Raji (cell line): ENCODE data around the gene KRT84.

Experiments
- POLR2A ChIP-seq: IDR thresholded peaks from 2 replicates; pipeline ENCODE4 v1.6.1; 2011; ENCODE audit warnings: low read depth, low read length, control low read depth; ENCODE audit not compliant: insufficient read depth

The KRT84 gene

DNA sequence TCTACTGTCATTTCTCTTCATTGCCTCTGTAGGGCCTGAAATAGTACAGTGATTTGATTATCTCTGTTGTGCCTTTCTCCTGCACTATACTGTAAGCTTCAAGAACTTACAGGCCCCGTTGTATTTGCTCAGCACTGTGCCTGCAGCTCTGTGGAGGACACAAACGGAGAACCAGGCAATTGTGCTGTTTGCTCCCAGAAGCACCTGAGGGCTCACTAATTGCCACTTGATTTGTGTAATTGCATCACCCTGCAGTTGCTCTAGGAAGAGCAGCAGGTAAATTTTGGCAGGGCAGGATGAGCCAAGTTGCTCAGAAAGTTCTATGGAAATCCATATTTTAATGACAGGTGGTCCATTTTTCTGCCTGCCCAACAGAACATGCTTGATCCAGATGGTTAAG lies 32.3 kb upstream of the KRT84 start:
- TF ChIP-seq POLR2A, result no peak

DNA sequence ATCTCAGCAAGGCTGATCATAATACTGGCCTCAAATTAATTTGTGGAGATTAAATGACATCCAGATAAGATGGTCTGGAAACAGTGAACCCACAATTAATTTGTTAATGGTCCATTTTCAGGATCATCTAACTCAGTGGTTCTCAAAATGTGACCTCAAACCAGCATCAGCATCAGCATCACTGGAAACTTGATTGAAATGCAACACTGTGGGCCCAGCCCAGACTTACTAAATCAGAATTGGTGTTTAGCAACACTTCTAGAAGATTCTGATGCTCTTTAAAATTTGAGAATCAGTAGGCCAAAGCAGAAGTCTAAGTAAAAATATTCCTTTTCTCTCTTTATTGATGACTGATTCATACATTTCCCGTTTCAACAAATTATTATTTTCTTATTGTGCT lies 31.3 kb upstream of the KRT84 start:
- no peak for TF ChIP-seq POLR2A

DNA sequence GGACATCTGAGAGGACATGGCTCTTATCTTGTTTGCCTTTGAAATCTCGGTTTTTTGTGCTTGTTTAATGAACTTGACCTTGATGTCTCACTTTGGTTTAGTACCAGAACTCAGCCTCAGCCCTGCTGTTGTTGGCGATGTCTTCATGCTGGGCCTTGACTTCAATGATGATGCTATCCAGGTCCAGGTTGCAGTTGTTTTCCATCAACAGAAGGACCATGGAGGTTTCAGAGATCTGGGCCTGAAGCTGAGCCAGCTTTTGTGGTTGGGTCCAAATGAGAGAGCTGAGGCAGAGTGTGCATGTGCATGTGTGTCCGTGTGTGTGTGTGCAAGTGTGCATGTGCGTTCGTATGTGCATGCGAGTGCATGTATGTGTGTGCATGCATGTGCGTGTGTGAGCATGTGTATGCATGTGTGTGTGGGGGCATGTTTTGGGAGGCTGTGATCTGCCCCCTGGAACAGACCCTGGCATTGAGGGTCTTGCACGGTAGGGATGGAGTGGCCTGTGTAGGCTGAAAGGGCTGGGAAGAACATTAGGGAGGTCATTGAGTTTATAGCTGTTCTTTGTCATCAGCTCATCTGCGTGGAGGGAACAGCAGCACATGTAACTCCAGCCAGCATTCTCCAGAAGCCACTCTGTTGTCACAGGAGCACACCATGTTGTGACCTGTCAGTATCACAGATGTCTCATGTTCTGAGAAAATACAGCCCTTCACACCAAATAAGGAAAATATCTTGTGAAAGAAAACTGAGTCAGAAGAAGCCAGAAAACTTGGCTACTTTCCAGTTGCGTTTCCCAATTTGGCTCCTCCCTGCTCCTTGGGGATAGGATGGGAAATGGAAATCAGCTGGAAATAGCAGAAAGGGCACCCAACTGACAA lies 30.7 kb upstream of the KRT84 start:
- no peak for TF ChIP-seq POLR2A

DNA sequence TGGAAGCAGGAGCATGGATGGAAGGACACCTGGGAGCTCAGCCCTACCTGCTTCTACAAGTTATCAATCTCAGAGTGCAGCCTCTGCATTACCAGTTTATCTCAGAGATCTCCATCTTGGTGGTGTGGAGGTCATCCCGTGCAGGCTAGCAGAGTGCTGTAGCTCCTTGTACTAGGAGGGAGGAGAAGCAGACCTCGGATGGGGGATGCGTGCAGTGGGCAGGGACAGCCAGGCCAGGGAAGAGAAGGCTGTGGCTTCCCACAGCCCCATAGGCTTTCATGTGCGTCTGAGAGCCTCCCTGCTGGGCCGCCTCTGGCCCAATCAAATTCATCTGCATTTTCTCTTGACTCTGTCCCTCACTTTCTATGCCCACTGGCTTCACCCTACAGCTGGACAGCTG lies 29.5 kb upstream of the KRT84 start:
- no peak for TF ChIP-seq POLR2A

DNA sequence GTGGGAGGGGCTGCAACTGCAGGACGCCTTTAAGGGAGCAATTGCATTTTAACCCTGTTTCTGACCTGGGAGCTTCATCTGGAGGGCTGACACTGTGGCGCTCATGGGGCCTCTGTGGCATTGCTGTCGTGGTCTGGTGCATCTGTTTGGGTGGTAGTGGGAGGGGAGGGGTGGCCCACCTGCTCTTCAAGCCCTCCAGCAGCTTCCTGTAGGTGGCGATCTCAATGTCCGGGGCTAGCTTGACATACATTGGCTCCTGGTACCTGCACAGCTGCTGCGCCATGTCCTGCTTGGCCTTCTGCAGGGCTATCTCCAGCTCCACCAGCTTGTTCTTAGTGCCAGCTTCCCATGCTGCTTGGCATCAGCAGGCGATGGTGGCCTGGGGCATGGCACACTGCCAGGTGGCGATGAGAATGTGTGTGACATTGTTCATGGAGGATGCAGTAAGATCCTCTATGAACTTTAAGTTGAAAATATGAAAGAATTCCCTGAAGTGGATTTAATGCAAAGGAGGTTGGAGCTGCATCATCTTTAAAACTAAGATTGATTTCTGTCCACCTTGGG lies 28.4 kb upstream of the KRT84 start:
- no peak for TF ChIP-seq POLR2A

DNA sequence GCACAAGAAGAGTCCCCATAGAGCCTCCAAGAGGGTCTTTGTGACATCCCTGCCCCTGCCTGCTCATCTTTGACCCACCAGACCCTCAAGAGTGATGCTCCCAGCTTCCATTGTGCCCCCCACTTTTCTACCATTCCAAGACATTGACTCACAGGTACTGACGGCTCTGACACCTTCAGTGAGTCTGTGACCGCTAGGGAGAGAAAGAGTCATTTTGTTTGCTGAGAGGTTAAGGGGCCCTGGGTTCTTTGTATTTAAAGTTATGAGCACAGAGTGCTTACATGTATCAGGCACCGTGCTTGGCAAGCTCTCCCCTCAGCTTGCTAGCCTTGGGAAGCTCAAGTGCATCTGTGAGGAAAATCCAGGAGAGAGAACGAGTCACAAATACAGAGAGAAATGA lies 27.8 kb upstream of the KRT84 start:
- TF ChIP-seq POLR2A, result no peak

DNA sequence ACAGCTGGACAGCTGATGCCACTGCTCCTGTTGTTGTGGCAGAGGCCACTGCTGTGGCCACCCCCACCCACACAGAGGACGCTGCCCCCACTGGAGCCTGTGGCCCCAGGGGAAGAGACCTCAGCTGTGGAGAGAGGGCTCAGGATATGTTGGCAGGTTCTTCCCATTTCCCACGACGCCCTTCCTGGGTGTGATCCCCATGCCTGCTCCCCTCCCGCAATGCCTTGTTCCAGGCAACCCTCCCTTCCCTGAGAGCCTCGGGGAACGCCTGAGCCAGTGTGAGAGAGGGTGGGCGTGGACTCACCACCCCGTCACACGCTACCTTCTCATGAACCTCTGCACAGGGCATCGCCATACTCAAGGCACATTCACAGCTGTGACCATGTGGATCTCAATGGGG lies 26.4 kb upstream of the KRT84 start:
- TF ChIP-seq POLR2A, result no peak

DNA sequence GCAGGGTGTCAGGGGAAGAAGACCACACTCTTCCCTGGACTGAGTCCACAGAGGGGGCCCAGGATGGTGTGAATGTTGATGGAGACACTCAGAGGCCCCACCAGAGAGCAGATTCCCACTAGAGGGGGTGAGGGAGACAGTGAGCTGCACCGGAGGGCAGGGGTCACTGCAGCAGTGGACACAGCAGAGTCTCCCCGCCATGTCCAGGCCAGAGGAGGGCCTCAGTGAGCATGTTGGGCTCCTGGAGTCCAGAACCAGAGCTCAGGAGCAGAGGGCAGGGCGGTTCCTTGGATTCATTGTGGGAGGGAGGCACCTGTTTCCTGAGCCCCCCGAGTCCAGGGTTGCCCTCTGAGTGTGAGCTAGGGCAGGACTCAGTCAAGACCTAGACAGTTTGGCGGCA lies 22.5 kb upstream of the KRT84 start:
- TF ChIP-seq POLR2A, result no peak

DNA sequence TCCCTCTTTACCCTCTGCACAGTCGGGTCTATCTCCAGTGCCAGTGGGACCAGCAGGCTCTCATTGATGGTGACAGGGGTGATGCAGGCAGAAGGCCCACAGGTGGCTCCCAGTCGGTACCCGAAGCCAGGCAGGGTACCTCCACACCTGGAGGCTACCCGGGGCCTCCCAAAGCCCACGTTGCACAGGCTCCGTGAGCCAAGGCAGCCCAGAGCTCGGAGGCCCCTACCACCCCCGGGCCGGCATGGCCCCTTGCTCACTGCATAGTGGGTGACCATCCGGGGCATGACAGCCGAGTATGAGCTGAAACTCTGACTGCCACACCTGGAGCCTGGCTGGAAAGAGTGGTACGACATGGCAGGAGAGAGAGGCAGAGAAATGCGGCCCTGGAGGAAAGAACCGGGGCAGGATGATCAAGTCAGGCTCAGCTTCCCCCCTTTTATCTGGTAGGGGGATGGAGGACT lies 20.5 kb upstream of the KRT84 start, which contains the start of gene KRT82:
KRT82 (minus strand) TSS at position 414 of the 464 bp plus-strand sequence; CDS start at position 356, 58 bp downstream.
- no peak for TF ChIP-seq POLR2A

DNA sequence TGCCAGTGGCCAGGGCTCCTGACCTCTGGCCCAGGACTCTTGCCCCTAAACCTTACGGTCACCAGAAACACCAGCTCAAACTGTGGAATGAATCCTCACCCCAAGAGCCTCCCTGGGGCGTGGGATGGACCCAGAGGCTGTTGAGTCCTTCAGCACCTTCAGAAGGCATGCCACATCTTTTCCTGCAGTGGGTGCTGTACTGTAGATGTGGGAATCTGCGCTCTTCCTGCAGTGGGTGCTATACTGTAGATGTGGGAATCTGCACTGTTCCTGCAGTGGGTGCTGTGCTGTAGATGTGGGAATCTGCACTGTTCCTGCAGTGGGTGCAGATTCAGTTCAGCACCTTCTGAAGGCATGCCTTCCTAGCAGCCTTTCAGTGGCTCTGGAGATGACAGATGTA lies 19.5 kb upstream of the KRT84 start:
- TF ChIP-seq POLR2A, result no peak

DNA sequence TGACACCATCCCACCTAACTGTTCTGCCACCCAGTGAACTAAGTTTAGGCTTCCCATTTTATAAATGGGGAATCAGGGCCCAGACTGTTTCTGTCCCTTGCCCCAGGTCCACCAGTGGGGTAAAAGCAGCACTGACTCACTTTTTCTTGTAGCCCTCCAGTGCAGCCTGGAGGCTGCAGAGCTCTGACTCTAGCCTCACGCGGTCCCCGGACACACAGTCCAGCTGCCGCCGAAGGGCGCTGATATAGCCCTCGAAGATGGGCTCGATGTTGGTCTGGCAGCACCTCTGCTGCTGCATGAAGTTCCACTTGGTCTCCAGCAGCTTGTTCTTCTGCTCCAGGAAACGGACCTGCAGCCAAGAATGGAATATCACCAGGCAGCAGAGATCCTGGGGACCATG lies 18.1 kb upstream of the KRT84 start:
- TF ChIP-seq POLR2A, result no peak

DNA sequence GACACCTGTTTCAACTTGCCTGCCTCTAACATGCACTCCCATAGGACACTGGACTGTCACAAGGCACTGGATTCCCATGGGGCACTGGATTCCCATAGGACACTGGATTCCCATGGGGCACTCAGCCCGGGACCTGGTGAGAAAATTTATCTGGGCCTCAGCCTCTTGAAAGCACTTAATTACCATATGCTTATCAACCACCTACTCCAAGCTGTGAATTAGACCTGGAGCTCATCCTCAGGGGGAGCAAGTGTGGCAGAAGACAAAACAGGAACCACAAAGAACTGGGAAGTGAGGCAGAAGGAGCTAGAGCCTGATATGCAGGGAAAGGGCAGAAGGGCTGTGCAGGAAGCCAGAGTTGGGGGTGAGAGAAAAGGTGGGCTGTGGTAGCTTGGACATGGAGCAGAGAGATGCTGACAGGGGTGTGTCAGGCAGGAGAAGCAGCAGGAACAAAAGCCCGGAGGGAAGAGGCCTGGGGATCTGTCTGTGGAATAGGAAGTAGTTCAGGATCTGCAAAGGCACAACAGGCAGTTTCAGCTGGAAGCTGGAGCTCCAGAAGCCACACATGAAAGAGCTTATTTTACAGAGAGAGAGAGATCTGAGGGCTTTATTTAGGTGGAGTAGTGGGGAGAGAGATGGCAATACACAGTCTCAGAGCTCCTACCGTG lies 17.6 kb upstream of the KRT84 start:
- no peak for TF ChIP-seq POLR2A

DNA sequence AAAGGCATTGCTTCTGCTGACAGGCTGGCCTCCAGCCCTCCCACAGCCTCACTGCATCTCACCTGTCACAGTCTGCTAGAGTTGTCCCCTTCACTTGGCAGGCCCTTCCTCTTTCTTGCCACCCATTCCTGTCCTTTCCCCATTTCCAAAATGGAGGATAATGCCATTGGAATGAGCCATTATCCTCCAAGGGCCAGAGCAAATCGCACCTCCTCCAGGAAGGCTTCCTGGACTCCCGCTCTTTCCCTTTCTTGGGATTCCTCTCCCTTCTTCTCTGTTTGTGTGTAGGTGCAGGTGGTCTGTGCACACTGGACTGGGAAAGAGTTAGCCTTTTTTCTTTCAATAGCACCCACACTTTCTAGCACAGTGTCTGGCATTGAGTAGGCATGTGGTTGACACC lies 16.9 kb upstream of the KRT84 start:
- TF ChIP-seq POLR2A, result no peak

DNA sequence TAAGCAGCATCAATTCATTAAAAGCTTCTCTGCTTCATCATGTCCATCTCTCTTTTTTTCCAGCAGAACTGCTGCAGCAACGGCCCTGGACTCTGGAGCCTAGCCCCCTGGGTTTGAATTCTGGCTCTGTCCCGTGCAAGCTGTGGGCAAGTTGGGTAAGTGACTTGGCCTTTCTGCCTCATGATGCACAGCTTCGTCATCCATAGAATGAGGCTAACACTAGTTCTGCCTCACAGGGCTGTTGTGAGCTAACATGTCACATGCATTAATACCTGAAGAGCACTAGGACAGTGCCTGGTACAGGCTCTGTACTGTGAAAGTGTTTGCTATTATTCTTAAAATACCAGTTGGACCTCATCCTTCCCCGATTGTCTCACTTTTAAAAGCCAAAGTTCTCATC lies 16.5 kb upstream of the KRT84 start:
- TF ChIP-seq POLR2A, result no peak

DNA sequence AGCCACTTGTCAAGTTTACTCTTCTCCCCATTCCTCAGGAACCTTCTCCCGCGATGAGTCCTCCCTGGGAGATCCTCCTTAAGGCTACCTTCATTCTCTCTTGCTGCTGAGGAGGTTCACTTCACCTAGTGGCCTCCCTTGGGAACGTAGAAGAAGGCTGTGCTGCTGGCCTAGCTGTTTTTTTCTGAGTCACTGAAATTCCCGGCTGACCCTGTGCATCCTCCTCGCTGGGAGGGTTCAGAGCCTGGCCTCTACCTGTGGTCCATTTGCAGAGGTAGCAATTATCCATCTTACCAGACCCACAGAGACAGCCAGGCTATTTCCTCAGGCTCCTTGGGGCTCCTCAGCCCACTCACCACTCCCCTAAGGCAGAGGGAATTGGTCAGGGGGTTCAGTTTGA lies 16.1 kb upstream of the KRT84 start:
- no peak for TF ChIP-seq POLR2A

DNA sequence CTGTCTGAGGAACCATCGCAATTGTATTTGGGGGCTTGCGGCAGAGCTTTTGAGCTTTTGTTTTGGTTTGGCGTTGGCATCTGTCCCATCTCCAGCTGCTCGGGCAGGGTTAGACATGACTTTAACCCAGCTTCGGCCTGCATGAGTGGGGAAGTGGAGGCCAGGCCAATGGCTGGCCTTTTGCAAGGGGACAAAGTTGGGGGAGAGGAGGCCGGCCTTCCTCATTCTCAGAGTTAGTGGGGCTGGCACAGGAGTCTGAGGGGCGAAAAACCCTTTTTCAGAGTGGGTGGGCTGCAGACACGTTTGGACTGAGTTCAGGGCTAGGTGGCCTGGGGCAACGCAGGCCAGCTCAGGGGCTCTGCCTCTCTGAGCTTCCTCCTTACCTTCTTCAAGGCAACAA lies 15.5 kb upstream of the KRT84 start:
- TF ChIP-seq POLR2A, result no peak

DNA sequence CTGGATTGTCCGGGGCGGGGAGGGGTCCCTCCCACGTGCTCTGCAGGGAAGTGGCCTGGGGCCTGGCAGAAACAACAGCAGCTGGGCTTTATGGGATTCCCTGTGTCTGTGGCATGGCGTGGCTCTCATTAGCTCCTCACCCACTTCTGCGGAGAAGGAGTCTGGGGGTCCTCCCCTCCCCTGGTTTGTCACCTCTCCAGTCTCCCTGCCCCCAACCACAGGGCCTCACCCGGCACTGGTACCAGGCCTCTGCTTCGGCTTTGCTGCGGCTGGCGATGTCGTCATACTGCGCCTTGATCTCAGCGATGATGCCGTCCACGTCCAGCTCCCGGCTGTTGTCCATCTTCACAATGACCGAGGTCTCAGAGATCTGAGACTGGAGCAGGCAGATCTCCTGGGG lies 14.3 kb upstream of the KRT84 start:
- TF ChIP-seq POLR2A, result no peak

DNA sequence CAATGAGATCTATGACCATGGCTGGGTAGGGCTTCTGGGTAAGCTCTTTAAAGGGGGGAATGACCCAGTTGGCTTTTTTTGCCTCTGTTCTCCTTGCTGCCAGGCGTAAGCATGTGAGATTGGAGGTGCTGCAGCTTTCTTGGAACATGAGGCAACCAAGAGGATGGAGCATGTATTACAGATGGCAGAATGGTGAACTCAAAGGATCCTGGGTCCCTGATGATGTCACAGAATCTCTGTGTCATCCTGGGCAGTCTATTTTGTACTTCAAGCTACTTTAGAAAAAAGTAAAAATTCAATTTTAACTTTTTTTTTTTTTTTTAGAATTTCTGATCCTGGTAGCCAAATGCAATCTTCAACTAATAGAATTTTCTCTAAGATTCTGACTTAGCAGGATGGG lies 12.7 kb upstream of the KRT84 start:
- no peak for TF ChIP-seq POLR2A
